Measurements from ENCODE around the gene NTMT1. TPM values are rescaled to one million over a fixed set of nuclear protein-coding genes. Genes with fewer than 3 reads are reported as not detected.

The NTMT1 gene
- total and polyA plus RNA-seq, 9 donors, result 11.7 to 33.1 (median 25.3) TPM

- H3K27ac ChIP-seq, result no peak within 1 kb of the TSS
- no peak for TF ChIP-seq CTCF (IDR thresholded peaks at IDR 0.05)
- TF ChIP-seq POLR2A (IDR thresholded peaks at IDR 0.05), result no peak
- TF ChIP-seq EP300 (IDR thresholded peaks at IDR 0.05), result no peak
- DNase-seq, result no peak
- H3K4me3 ChIP-seq, result peak within 1 kb of the TSS; percentile 36
- H3K9me3 ChIP-seq, result no peaks in the 10 kb centered on the region
- H3K4me1 ChIP-seq (ENCODE audit: insufficient read depth), result peaks cover 4% of the 10 kb centered on the region
- WGBS, 3 donors, result 16 to 24% (median 17%) methylated on average over 17 to 21 of the region's 21 CpGs
- intact Hi-C loops (cut with DNase I), result no loop called here
- no peaks in the 10 kb centered on the region for H3K36me3 ChIP-seq
- H3K27me3 ChIP-seq, result no peaks in the 10 kb centered on the region
Observed at GRCh38 chr9:129620669-129621295, 5.2 kb upstream of the NTMT1 start, which contains the start of gene C9orf50. TSS of gene C9orf50 (minus strand) at chr9:129621101. CDS start at chr9:129620574, 527 bp downstream.

GRCh38 chr9:129623331-129623730 lies 2.6 kb upstream of the NTMT1 start:
- intact Hi-C loops (cut with DNase I), result no loop called here
- WGBS, 3 donors, result 56 to 64% (median 62%) methylated on average over 6 of the region's 6 CpGs
- no peak for DNase-seq
- no peaks in the 10 kb centered on the region for H3K9me3 ChIP-seq
- no peak overlapping the region for H3K4me3 ChIP-seq
- no peak overlapping the region for H3K27ac ChIP-seq
- H3K36me3 ChIP-seq, result no peaks in the 10 kb centered on the region
- H3K4me1 ChIP-seq (ENCODE audit: insufficient read depth), result peaks cover 14% of the 10 kb centered on the region
- no peaks in the 10 kb centered on the region for H3K27me3 ChIP-seq
- TF ChIP-seq POLR2A (IDR thresholded peaks at IDR 0.05), result no peak
- TF ChIP-seq EP300 (IDR thresholded peaks at IDR 0.05), result no peak
- TF ChIP-seq CTCF (IDR thresholded peaks at IDR 0.05), result no peak

GRCh38 chr9:129624168-129624759 lies 1.7 kb upstream of the NTMT1 start:
- no peaks in the 10 kb centered on the region for H3K9me3 ChIP-seq
- no peaks in the 10 kb centered on the region for H3K36me3 ChIP-seq
- WGBS, 3 donors, result 42 to 48% (median 43%) methylated on average over 12 of the region's 12 CpGs
- H3K4me3 ChIP-seq, result no peak overlapping the region
- no peaks in the 10 kb centered on the region for H3K27me3 ChIP-seq
- peak in 3 of 5 donors; percentile 58 to 68 (median 66) for DNase-seq
- no peak overlapping the region for H3K27ac ChIP-seq
- TF ChIP-seq POLR2A (IDR thresholded peaks at IDR 0.05) (no peak), CTCF (IDR thresholded peaks at IDR 0.05) (peak; percentile 16 to 43 (median 37)), EP300 (IDR thresholded peaks at IDR 0.05) (no peak)
- intact Hi-C loops (cut with DNase I), result no loop called here
- H3K4me1 ChIP-seq (ENCODE audit: insufficient read depth), result peaks cover 14% of the 10 kb centered on the region

GRCh38 chr9:129624947-129625346 lies 1.0 kb upstream of the NTMT1 start:
- Histone ChIP-seq H3K27ac (no peak overlapping the region), H3K4me1 (ENCODE audit: insufficient read depth) (peaks cover 14% of the 10 kb centered on the region)

More at GRCh38 chr9:129624947-129625346, 1.0 kb upstream of the NTMT1 start:
- Histone ChIP-seq H3K27me3 (no peaks in the 10 kb centered on the region), H3K4me3 (no peak overlapping the region), H3K9me3 (no peaks in the 10 kb centered on the region), H3K36me3 (no peaks in the 10 kb centered on the region)
- intact Hi-C loops (cut with DNase I), result loop anchor here in 1 of 4 donors (5.0 kb wide), 1 partner anchor 488 kb away; no protein-coding TSS in a partner anchor
- 35 to 45% (median 43%) methylated on average over 9 of the region's 9 CpGs for WGBS, 3 donors
- no peak for DNase-seq
- no peak for TF ChIP-seq EP300 (IDR thresholded peaks at IDR 0.05)
- no peak for TF ChIP-seq CTCF (IDR thresholded peaks at IDR 0.05)
- TF ChIP-seq POLR2A (IDR thresholded peaks at IDR 0.05), result no peak

Measured in ovary (tissue), 9 donors.